PFSK-1 (cell line): ENCODE data around the gene MYOM3.

Experiments
- FOXP2 ChIP-seq: optimal IDR thresholded peaks from 2 replicates; pipeline ENCODE3; 2011; ENCODE audit warnings: borderline replicate concordance, control low read depth, inconsistent platforms; ENCODE audit not compliant: insufficient read depth; ENCODE audit errors: extremely low read length, extremely low read depth
- POLR2AphosphoS5 ChIP-seq: IDR thresholded peaks from 2 replicates; pipeline ENCODE4 v1.6.1; 2012; ENCODE audit warnings: low read depth, mild to moderate bottlenecking, control low read depth, low read length, moderate library complexity
- REST ChIP-seq, 2 experiments: IDR thresholded peaks; 2 replicates each; pipeline versions ENCODE4 v1.6.1 to v1.8.0; 2011 to 2012; ENCODE audit warnings: low read depth in 2 of 2, low read length in 2 of 2, control low read depth in 1 of 2, inconsistent platforms in 1 of 2, mild to moderate bottlenecking in 1 of 2, moderate library complexity in 1 of 2; ENCODE audit not compliant: insufficient read depth in 1 of 2
- SIN3A ChIP-seq: IDR thresholded peaks from 2 replicates; pipeline ENCODE4 v1.6.1; 2012; ENCODE audit warnings: mild to moderate bottlenecking, low read length, moderate library complexity, borderline replicate concordance; ENCODE audit not compliant: insufficient read depth
- TAF1 ChIP-seq: IDR thresholded peaks from 2 replicates; pipeline ENCODE4 v1.6.1; 2012; ENCODE audit warnings: low read length, control low read depth, borderline replicate concordance; ENCODE audit not compliant: insufficient read depth

Gene MYOM3

GRCh38 chr1:24089743-24090555 is 22.0 kb downstream of the MYOM3 start:
- TF ChIP-seq TAF1, result no peak
- TF ChIP-seq POLR2AphosphoS5, result no peak
- TF ChIP-seq REST (IDR thresholded peaks at IDR 0.05; ENCODE audit: insufficient read depth in 1 of 2, low read depth in 2 of 2, low read length in 2 of 2), result no peak
- no peak for TF ChIP-seq SIN3A
- no peak for TF ChIP-seq FOXP2

- TF ChIP-seq SIN3A (no peak), TAF1 (no peak), FOXP2 (no peak), POLR2AphosphoS5 (no peak), REST (IDR thresholded peaks at IDR 0.05; ENCODE audit: insufficient read depth in 1 of 2, low read depth in 2 of 2, low read length in 2 of 2) (no peak)
Measured at GRCh38 chr1:24089027-24089742, 22.8 kb downstream of the MYOM3 start.

GRCh38 chr1:24086466-24086865 is 25.5 kb downstream of the MYOM3 start:
- no peak for TF ChIP-seq FOXP2
- no peak for TF ChIP-seq SIN3A
- no peak for TF ChIP-seq REST (IDR thresholded peaks at IDR 0.05; ENCODE audit: insufficient read depth in 1 of 2, low read depth in 2 of 2, low read length in 2 of 2)
- no peak for TF ChIP-seq TAF1
- no peak for TF ChIP-seq POLR2AphosphoS5

- TF ChIP-seq FOXP2, result no peak
- TF ChIP-seq REST (IDR thresholded peaks at IDR 0.05; ENCODE audit: insufficient read depth in 1 of 2, low read depth in 2 of 2, low read length in 2 of 2), result no peak
- no peak for TF ChIP-seq TAF1
- TF ChIP-seq POLR2AphosphoS5, result no peak
Measured at GRCh38 chr1:24085546-24085945, 26.4 kb downstream of the MYOM3 start.
